ENCODE data around the gene CBFA2T2. TPM values are rescaled to one million over a fixed set of nuclear protein-coding genes. Genes with fewer than 3 reads are reported as not detected.

Gene CBFA2T2
- total RNA-seq, 1 donor from 2014 or later = 58.1 TPM

- TF ChIP-seq, protein P1, sequence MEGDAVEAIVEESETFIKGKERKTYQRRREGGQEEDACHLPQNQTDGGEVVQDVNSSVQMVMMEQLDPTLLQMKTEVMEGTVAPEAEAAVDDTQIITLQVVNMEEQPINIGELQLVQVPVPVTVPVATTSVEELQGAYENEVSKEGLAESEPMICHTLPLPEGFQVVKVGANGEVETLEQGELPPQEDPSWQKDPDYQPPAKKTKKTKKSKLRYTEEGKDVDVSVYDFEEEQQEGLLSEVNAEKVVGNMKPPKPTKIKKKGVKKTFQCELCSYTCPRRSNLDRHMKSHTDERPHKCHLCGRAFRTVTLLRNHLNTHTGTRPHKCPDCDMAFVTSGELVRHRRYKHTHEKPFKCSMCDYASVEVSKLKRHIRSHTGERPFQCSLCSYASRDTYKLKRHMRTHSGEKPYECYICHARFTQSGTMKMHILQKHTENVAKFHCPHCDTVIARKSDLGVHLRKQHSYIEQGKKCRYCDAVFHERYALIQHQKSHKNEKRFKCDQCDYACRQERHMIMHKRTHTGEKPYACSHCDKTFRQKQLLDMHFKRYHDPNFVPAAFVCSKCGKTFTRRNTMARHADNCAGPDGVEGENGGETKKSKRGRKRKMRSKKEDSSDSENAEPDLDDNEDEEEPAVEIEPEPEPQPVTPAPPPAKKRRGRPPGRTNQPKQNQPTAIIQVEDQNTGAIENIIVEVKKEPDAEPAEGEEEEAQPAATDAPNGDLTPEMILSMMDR (IDR thresholded peaks at IDR 0.05; ENCODE audit: unreplicated experiment) = no peak
- DNase-seq (ENCODE audit: low spot score, unreplicated experiment) = no peak
- Mint-ChIP-seq H3K36me3 (ENCODE audit: insufficient read depth) (no peaks in the 10 kb centered on the region), H3K27ac (no peak overlapping the region), H3K27me3 (no peaks in the 10 kb centered on the region), H3K9me3 (ENCODE audit: low read depth) (no peaks in the 10 kb centered on the region), H3K4me3 (ENCODE audit: low read depth) (no peak overlapping the region), H3K4me1 (ENCODE audit: low read depth) (peaks cover 20% of the 10 kb centered on the region)
These were observed 200.1 kb downstream of the CBFA2T2 start for GRCh38 chr20:33689973-33690372.

DNA sequence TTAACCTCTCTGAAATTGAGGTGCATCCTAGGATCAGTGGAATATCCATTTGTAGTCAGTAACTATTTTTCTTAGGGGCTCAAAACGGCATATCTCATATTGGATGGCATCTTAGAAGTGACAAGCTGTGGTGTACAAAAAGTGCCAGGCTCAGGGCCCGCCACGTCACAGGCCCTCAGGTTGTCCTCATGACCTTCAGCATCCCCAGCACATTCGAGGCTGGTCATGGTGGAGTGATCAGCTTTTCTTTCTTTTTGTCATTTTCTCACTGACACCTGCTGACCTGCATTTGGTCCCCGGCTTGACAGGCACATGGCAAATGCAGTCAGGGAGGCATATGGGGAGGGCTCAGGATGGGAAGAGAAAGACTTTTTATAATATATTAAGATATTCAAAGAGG, 203.4 kb downstream of the CBFA2T2 start:
- Mint-ChIP-seq H3K27ac (no peak overlapping the region), H3K4me3 (ENCODE audit: low read depth) (no peak overlapping the region), H3K36me3 (ENCODE audit: insufficient read depth) (peaks cover 3% of the 10 kb centered on the region), H3K4me1 (ENCODE audit: low read depth) (peaks cover 13% of the 10 kb centered on the region), H3K9me3 (ENCODE audit: low read depth) (no peaks in the 10 kb centered on the region), H3K27me3 (no peaks in the 10 kb centered on the region)
- TF ChIP-seq, protein P1 (IDR thresholded peaks at IDR 0.05; ENCODE audit: unreplicated experiment) = no peak
- DNase-seq (ENCODE audit: low spot score, unreplicated experiment) = no peak

- Mint-ChIP-seq H3K4me1 (ENCODE audit: low read depth) (peaks cover 8% of the 10 kb centered on the region), H3K36me3 (ENCODE audit: insufficient read depth) (peaks cover 3% of the 10 kb centered on the region), H3K4me3 (ENCODE audit: low read depth) (no peak overlapping the region), H3K27me3 (no peaks in the 10 kb centered on the region), H3K27ac (peak overlapping the region; percentile 91), H3K9me3 (ENCODE audit: low read depth) (no peaks in the 10 kb centered on the region)
- TF ChIP-seq, protein P1 (IDR thresholded peaks at IDR 0.05; ENCODE audit: unreplicated experiment) = peak; percentile 6
- DNase-seq (ENCODE audit: low spot score, unreplicated experiment) = no peak
These were observed 204.1 kb downstream of the CBFA2T2 start for GRCh38 chr20:33693741-33694638.

DNA sequence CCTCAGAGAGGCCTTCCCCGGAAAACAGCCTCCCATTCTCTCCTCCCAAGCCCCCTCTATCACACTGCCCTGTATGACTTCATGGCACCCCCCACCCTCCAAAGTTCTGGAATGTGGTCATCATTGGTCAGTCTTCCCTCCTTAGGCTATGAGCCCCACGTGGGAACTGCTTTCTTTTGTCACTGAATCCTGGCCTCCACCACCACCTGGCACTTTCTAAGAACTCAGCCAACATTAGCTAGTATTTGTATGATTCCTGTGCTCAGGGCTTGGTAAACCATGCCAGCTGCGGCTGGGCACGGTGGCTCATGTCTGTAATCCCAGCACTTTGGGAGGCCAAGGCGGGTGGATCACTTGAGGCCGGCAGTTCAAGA, 204.7 kb downstream of the CBFA2T2 start:
- DNase-seq (ENCODE audit: low spot score, unreplicated experiment) = no peak
- Mint-ChIP-seq H3K4me1 (ENCODE audit: low read depth) (peaks cover 6% of the 10 kb centered on the region), H3K27ac (peak overlapping the region; percentile 91), H3K36me3 (ENCODE audit: insufficient read depth) (peaks cover 4% of the 10 kb centered on the region), H3K9me3 (ENCODE audit: low read depth) (no peaks in the 10 kb centered on the region), H3K4me3 (ENCODE audit: low read depth) (no peak overlapping the region), H3K27me3 (no peaks in the 10 kb centered on the region)
- TF ChIP-seq, protein P1 (IDR thresholded peaks at IDR 0.05; ENCODE audit: unreplicated experiment) = no peak

GRCh38 chr20:33696448-33696847, 206.6 kb downstream of the CBFA2T2 start:
- Mint-ChIP-seq H3K4me3 (ENCODE audit: low read depth) (no peak overlapping the region), H3K27me3 (no peaks in the 10 kb centered on the region), H3K36me3 (ENCODE audit: insufficient read depth) (peaks cover 4% of the 10 kb centered on the region), H3K9me3 (ENCODE audit: low read depth) (no peaks in the 10 kb centered on the region), H3K27ac (no peak overlapping the region), H3K4me1 (ENCODE audit: low read depth) (peaks cover 6% of the 10 kb centered on the region)
- DNase-seq (ENCODE audit: low spot score, unreplicated experiment) = no peak
- TF ChIP-seq, protein P1 (IDR thresholded peaks at IDR 0.05; ENCODE audit: unreplicated experiment) = no peak
